HepG2 (cell line): ENCODE results near the gene IL12B.

Source experiments
- AKAP8 ChIP-seq: sonication (generic); formaldehyde crosslinking; IDR thresholded peaks from 2 replicates; pipeline ENCODE4 v1.5.1; 2020; ENCODE audit warnings: mild to moderate bottlenecking, missing genetic modification reagents
- ATF3 ChIP-seq: sonication (generic); formaldehyde crosslinking; IDR thresholded peaks from 2 replicates; pipeline ENCODE4 v1.4.0; 2020; ENCODE audit warnings: missing genetic modification reagents
- BCLAF1 ChIP-seq: fragments of 450-650 bp; IDR thresholded peaks from 2 replicates; pipeline ENCODE4 v1.6.1; 2017; ENCODE audit warnings: mild to moderate bottlenecking
- CTCF ChIP-seq: sonication (generic); formaldehyde crosslinking; IDR thresholded peaks from 2 replicates; pipeline ENCODE4 v1.5.0; 2020; ENCODE audit warnings: mild to moderate bottlenecking, missing genetic modification reagents, moderate library complexity
- ETV6 ChIP-seq: sonication (generic); formaldehyde crosslinking; conservative IDR thresholded peaks from 2 replicates; pipeline ENCODE4 v1.4.0; 2020; ENCODE audit warnings: missing genetic modification reagents
- PRDM10 ChIP-seq: sonication (generic); formaldehyde crosslinking; IDR thresholded peaks from 2 replicates; pipeline ENCODE4 v1.4.0; 2020; ENCODE audit warnings: low read depth, missing genetic modification reagents
- SIN3A ChIP-seq: IDR thresholded peaks from 2 replicates; pipeline ENCODE4 v1.6.1; 2011; ENCODE audit warnings: low read depth, mild to moderate bottlenecking, control low read depth, low read length, borderline replicate concordance
- ZBTB4 ChIP-seq: sonication (generic); formaldehyde crosslinking; IDR thresholded peaks from 2 replicates; pipeline ENCODE4 v1.4.0; 2020; ENCODE audit warnings: missing genetic modification reagents, mild to moderate bottlenecking, borderline replicate concordance
- ZBTB44 ChIP-seq: sonication (generic); formaldehyde crosslinking; IDR thresholded peaks from 2 replicates; pipeline ENCODE4 v1.4.0; 2020; ENCODE audit warnings: missing genetic modification reagents
- ZNF20 ChIP-seq: sonication (generic); formaldehyde crosslinking; IDR thresholded peaks from 2 replicates; pipeline ENCODE4 v1.4.0; 2020; ENCODE audit warnings: mild to moderate bottlenecking, moderate library complexity, missing genetic modification reagents
- ZNF205 ChIP-seq: IDR thresholded peaks from 2 replicates; pipeline ENCODE4 v1.6.1; 2018; ENCODE audit warnings: missing biosample characterization, missing genetic modification reagents
- ZXDC ChIP-seq: sonication (generic); formaldehyde crosslinking; IDR thresholded peaks from 2 replicates; pipeline ENCODE4 v1.5.0; 2020; ENCODE audit warnings: mild to moderate bottlenecking, missing genetic modification reagents

GRCh38 chr5:159317849-159318248 is 12.4 kb downstream of the IL12B start:
- no peak for TF ChIP-seq ETV6 (CRISPR knock-in tag)
- TF ChIP-seq ATF3 (CRISPR knock-in tag), result no peak
- no peak for TF ChIP-seq ZNF20 (CRISPR knock-in tag)
- no peak for TF ChIP-seq ZNF205 (CRISPR knock-in tag)
- no peak for TF ChIP-seq ZXDC (CRISPR knock-in tag)
- TF ChIP-seq SIN3A, result no peak
- TF ChIP-seq BCLAF1, result no peak
- no peak for TF ChIP-seq ZBTB44 (CRISPR knock-in tag)
- TF ChIP-seq CTCF (CRISPR knock-in tag), result no peak
- no peak for TF ChIP-seq PRDM10 (CRISPR knock-in tag)
- TF ChIP-seq AKAP8 (CRISPR knock-in tag), result no peak
- TF ChIP-seq ZBTB4 (CRISPR knock-in tag), result no peak
